ENCODE data around the gene CCDC71.

GRCh38 chr3:49162751-49163419 lies 3.2 kb downstream of the CCDC71 start:
- TF ChIP-seq CTCF (IDR thresholded peaks at IDR 0.05; ENCODE audit: poor library complexity) (no peak), EZH2 (IDR thresholded peaks at IDR 0.05; ENCODE audit: borderline replicate concordance) (no peak), EZH2phosphoT487 (IDR thresholded peaks at IDR 0.05; ENCODE audit: low read depth, severe bottlenecking, unreplicated experiment) (no peak)

All from hepatocyte (in vitro differentiated cells).